Measurements from ENCODE around the gene CYTH1.

DNA sequence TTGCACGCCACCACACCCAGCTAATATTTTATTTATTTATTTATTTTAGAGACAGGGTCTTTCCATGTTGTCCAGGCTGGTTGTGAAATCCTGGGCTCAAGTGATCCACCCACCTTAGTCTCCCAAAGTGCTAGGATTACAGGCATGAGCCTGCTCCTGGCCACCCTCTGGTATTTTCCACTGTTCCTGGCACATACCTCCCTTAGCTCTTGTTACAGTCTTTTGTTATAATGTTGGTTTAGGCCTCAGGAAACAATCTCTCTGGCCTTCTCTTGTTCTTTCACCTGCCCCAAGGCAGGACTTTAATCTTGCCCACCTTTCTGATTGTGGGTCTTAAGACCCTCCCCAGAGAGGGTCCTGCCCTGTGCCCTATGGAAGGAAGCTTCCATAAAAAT is 3.6 kb upstream of the CYTH1 start:
- TF ChIP-seq CTCF (IDR thresholded peaks at IDR 0.05; ENCODE audit: insufficient read depth, low read depth, low read length) (no peak), EZH2 (IDR thresholded peaks at IDR 0.05; ENCODE audit: insufficient read depth, low read length) (no peak)

Data from astrocyte (in vitro differentiated cells and primary cell).